Measurements from ENCODE around the gene DKKL1. TPM values are rescaled to one million over a fixed set of nuclear protein-coding genes. Genes with fewer than 3 reads are reported as not detected.
A peak's percentile ranks its signal among the peaks of the same experiment; 100 is the strongest.

Gene DKKL1
- total RNA-seq, 1 experiment from 2014 or later = 2.4 TPM

GRCh38 chr19:49423071-49423984 lies 59.7 kb downstream of the DKKL1 start, which contains the start of gene PTH2:
PTH2 (minus strand) TSS chr19:49423441; CDS start chr19:49423339, 102 bp downstream.
- ChIA-PET CTCF (interaction anchor here (0.6 to 8.4 kb wide), 5 partner anchors 19 to 1055 kb away, joined by 3 to 120 read pairs (median 4); partner anchors contain the start of gene KASH5), POLR2A (interaction anchor here (1.4 kb wide), 1 partner anchor 19 kb away, joined by 3 read pairs; no protein-coding TSS in a partner anchor)
- no peaks in the 10 kb centered on the region for H3K36me3 Mint-ChIP-seq
- peaks cover 95% of the 10 kb centered on the region for H3K27me3 Mint-ChIP-seq (ENCODE audit: low read depth)
- TF ChIP-seq ZNF532 (CRISPR knock-in tag; IDR thresholded peaks at IDR 0.05; ENCODE audit: borderline replicate concordance) (no peak), ATF3 (CRISPR knock-in tag; conservative IDR thresholded peaks at IDR 0.05) (no peak), ZNF512 (CRISPR knock-in tag; IDR thresholded peaks at IDR 0.05; ENCODE audit: borderline replicate concordance) (0 out of 2 replicates have a peak, but pooled peaks have one; percentile 18), CREM (CRISPR knock-in tag; IDR thresholded peaks at IDR 0.05) (no peak), CDX4 (CRISPR knock-in tag; IDR thresholded peaks at IDR 0.05; ENCODE audit: borderline replicate concordance) (no peak), ZNF281 (CRISPR knock-in tag; IDR thresholded peaks at IDR 0.05) (no peak), TCF7 (CRISPR knock-in tag; IDR thresholded peaks at IDR 0.05; ENCODE audit: low read depth) (no peak)
- no peak for DNase-seq (ENCODE audit: low spot score)
- no peaks in the 10 kb centered on the region for H3K9me3 Mint-ChIP-seq
- peaks cover 77% of the 10 kb centered on the region for H3K4me1 Mint-ChIP-seq
- no peak for ATAC-seq
- peak within 1 kb of the TSS; percentile 80 for H3K4me3 Mint-ChIP-seq
- H3K27ac Mint-ChIP-seq = no peak within 1 kb of the TSS

GRCh38 chr19:49423985-49424303 lies 60.3 kb downstream of the DKKL1 start:
- Mint-ChIP-seq H3K27ac (no peak overlapping the region), H3K27me3 (ENCODE audit: low read depth) (peaks cover 96% of the 10 kb centered on the region), H3K36me3 (no peaks in the 10 kb centered on the region), H3K4me3 (peak overlapping the region; percentile 53), H3K9me3 (no peaks in the 10 kb centered on the region), H3K4me1 (peaks cover 76% of the 10 kb centered on the region)
- ATAC-seq (no peak), DNase-seq (ENCODE audit: low spot score) (no peak)
- CTCF ChIA-PET = interaction anchor here (0.5 to 4.5 kb wide), 6 partner anchors 12 to 1055 kb away, joined by 3 to 24 read pairs (median 4); partner anchors contain the start of gene GYS1
- POLR2A ChIA-PET = no interaction called here
- TF ChIP-seq GTF2I (CRISPR knock-in tag; conservative IDR thresholded peaks at IDR 0.05) = no peak
- TF ChIP-seq NFE2L1 (CRISPR knock-in tag; IDR thresholded peaks at IDR 0.05) = no peak
- no peak for TF ChIP-seq ZNF232 (CRISPR knock-in tag; IDR thresholded peaks at IDR 0.05)
- no peak for TF ChIP-seq ELF4 (CRISPR knock-in tag; IDR thresholded peaks at IDR 0.05; ENCODE audit: low read depth)
- no peak for TF ChIP-seq EMX1 (CRISPR knock-in tag; IDR thresholded peaks at IDR 0.05)
- TF ChIP-seq CBFB (CRISPR knock-in tag; IDR thresholded peaks at IDR 0.05; ENCODE audit: low read depth) = no peak
- no peak for TF ChIP-seq ZNF281 (CRISPR knock-in tag; IDR thresholded peaks at IDR 0.05)
- no peak for TF ChIP-seq ZBTB43 (CRISPR knock-in tag; IDR thresholded peaks at IDR 0.05)
- TF ChIP-seq ZMAT4 (CRISPR knock-in tag; IDR thresholded peaks at IDR 0.05) = no peak
- TF ChIP-seq ZNF219 (CRISPR knock-in tag; IDR thresholded peaks at IDR 0.05; ENCODE audit: borderline replicate concordance) = no peak
- TF ChIP-seq NR1H2 (CRISPR knock-in tag; IDR thresholded peaks at IDR 0.05) = no peak
